HUES64 (cell line): ENCODE measurements around the gene CSF2RB.

Experiments used
- H3K27ac ChIP-seq: 2 replicates; pipeline ENCODE4 v1.7.0; 2013; ENCODE audit warnings: low read depth, low read length, inconsistent platforms
- H3K27me3 ChIP-seq: 2 replicates; pipeline ENCODE4 v1.6.1; 2013; ENCODE audit warnings: mild to moderate bottlenecking, low read length; ENCODE audit not compliant: insufficient read depth
- H3K36me3 ChIP-seq: 2 replicates; pipeline ENCODE4 v1.6.1; 2013; ENCODE audit warnings: mild to moderate bottlenecking, low read length; ENCODE audit not compliant: insufficient read depth
- H3K4me1 ChIP-seq: 2 replicates; pipeline ENCODE4 v1.6.1; 2013; ENCODE audit warnings: mild to moderate bottlenecking, low read length, moderate library complexity; ENCODE audit not compliant: insufficient read depth
- H3K4me3 ChIP-seq: 2 replicates; pipeline ENCODE4 v1.5.1; 2013; ENCODE audit warnings: mild to moderate bottlenecking, low read length, moderate library complexity
- H3K9ac ChIP-seq: 2 replicates; pipeline ENCODE4 v1.6.1; 2013; ENCODE audit warnings: mild to moderate bottlenecking, low read depth, low read length
- H3K9me3 ChIP-seq: 2 replicates; pipeline ENCODE4 v1.6.1; 2013; ENCODE audit warnings: low read depth, low read length; ENCODE audit not compliant: insufficient read depth
- WGBS: fragments of 150-250, 120-280 bp; methylation state at CpG from one replicate; pipeline ENCODE4 v1.1.7; 2013; ENCODE audit warnings: missing lambda C conversion rate; 5-methylcytosine and 5-hydroxymethylcytosine counted together

Gene CSF2RB

GRCh38 chr22:36923131-36923788 is 9.8 kb downstream of the CSF2RB start:
- Histone ChIP-seq H3K4me1 (peaks cover 4% of the 10 kb centered on the region), H3K4me3 (no peak overlapping the region), H3K36me3 (no peaks in the 10 kb centered on the region), H3K9me3 (no peaks in the 10 kb centered on the region), H3K9ac (no peak overlapping the region), H3K27me3 (no peaks in the 10 kb centered on the region; the same call in 1 of the 2 replicates), H3K27ac (no peak overlapping the region)
- 92% methylated on average over 21 of the region's 21 CpGs for WGBS

- H3K27ac ChIP-seq = no peak overlapping the region
- H3K4me1 ChIP-seq = peaks cover 4% of the 10 kb centered on the region
- no peaks in the 10 kb centered on the region for H3K27me3 ChIP-seq
- no peaks in the 10 kb centered on the region for H3K9me3 ChIP-seq
- no peak overlapping the region for H3K4me3 ChIP-seq
- no peak overlapping the region for H3K9ac ChIP-seq
- WGBS = 93% methylated on average over 7 of the region's 8 CpGs
- H3K36me3 ChIP-seq = no peaks in the 10 kb centered on the region
Observed at GRCh38 chr22:36924151-36924698, 10.8 kb downstream of the CSF2RB start.

- peaks cover 4% of the 10 kb centered on the region for H3K4me1 ChIP-seq
- no peak overlapping the region for H3K9ac ChIP-seq
- no peaks in the 10 kb centered on the region for H3K9me3 ChIP-seq
- H3K4me3 ChIP-seq = no peak overlapping the region
- H3K36me3 ChIP-seq = no peaks in the 10 kb centered on the region
- H3K27me3 ChIP-seq = no peaks in the 10 kb centered on the region
- WGBS = 94% methylated on average over 19 of the region's 19 CpGs
- H3K27ac ChIP-seq = no peak overlapping the region
Observed at GRCh38 chr22:36925388-36926290, 12.2 kb downstream of the CSF2RB start.

GRCh38 chr22:36926309-36926708 is 12.9 kb downstream of the CSF2RB start:
- Histone ChIP-seq H3K4me1 (peaks cover 4% of the 10 kb centered on the region), H3K27ac (no peak overlapping the region), H3K4me3 (no peak overlapping the region), H3K9me3 (no peaks in the 10 kb centered on the region), H3K36me3 (no peaks in the 10 kb centered on the region), H3K27me3 (no peaks in the 10 kb centered on the region), H3K9ac (no peak overlapping the region)
- 92% methylated on average over 6 of the region's 6 CpGs for WGBS

- Histone ChIP-seq H3K9ac (no peak overlapping the region), H3K9me3 (no peaks in the 10 kb centered on the region), H3K27ac (no peak overlapping the region), H3K4me1 (peaks cover 4% of the 10 kb centered on the region), H3K36me3 (no peaks in the 10 kb centered on the region), H3K4me3 (no peak overlapping the region), H3K27me3 (no peaks in the 10 kb centered on the region)
- 89% methylated on average over 14 of the region's 14 CpGs for WGBS
Observed at GRCh38 chr22:36926721-36927435, 13.4 kb downstream of the CSF2RB start.

- Histone ChIP-seq H3K27me3 (no peaks in the 10 kb centered on the region), H3K9ac (no peak overlapping the region), H3K36me3 (no peaks in the 10 kb centered on the region), H3K9me3 (no peaks in the 10 kb centered on the region), H3K4me3 (no peak overlapping the region), H3K4me1 (peaks cover under 1% of the 10 kb centered on the region; the same call in 1 of the 2 replicates), H3K27ac (no peak overlapping the region)
- WGBS = 80% methylated on average over 3 of the region's 3 CpGs
Observed at GRCh38 chr22:36927671-36928070, 14.2 kb downstream of the CSF2RB start.

GRCh38 chr22:36928196-36928595 is 14.8 kb downstream of the CSF2RB start:
- 87% methylated on average over 9 of the region's 9 CpGs for WGBS
- H3K27me3 ChIP-seq = no peaks in the 10 kb centered on the region
- no peak overlapping the region for H3K4me3 ChIP-seq
- H3K36me3 ChIP-seq = no peaks in the 10 kb centered on the region
- no peaks in the 10 kb centered on the region for H3K4me1 ChIP-seq
- H3K9me3 ChIP-seq = no peaks in the 10 kb centered on the region
- no peak overlapping the region for H3K9ac ChIP-seq
- H3K27ac ChIP-seq = no peak overlapping the region

- no peaks in the 10 kb centered on the region for H3K27me3 ChIP-seq
- 85% methylated on average over 17 of the region's 17 CpGs for WGBS
- no peak overlapping the region for H3K4me3 ChIP-seq
- H3K36me3 ChIP-seq = no peaks in the 10 kb centered on the region
- H3K9me3 ChIP-seq = no peaks in the 10 kb centered on the region
- no peak overlapping the region for H3K27ac ChIP-seq
- no peak overlapping the region; the same call in 1 of the 2 replicates for H3K9ac ChIP-seq
- H3K4me1 ChIP-seq = no peaks in the 10 kb centered on the region
Observed at GRCh38 chr22:36928786-36929535, 15.5 kb downstream of the CSF2RB start.

- Histone ChIP-seq H3K36me3 (no peaks in the 10 kb centered on the region), H3K9me3 (no peaks in the 10 kb centered on the region), H3K27me3 (no peaks in the 10 kb centered on the region), H3K27ac (no peak overlapping the region), H3K4me3 (no peak overlapping the region), H3K9ac (no peak overlapping the region), H3K4me1 (no peaks in the 10 kb centered on the region)
- 96% methylated on average over 10 of the region's 10 CpGs for WGBS
Observed at GRCh38 chr22:36929621-36930020, 16.2 kb downstream of the CSF2RB start.

- Histone ChIP-seq H3K27me3 (no peaks in the 10 kb centered on the region), H3K9me3 (no peaks in the 10 kb centered on the region), H3K9ac (no peak overlapping the region), H3K36me3 (no peaks in the 10 kb centered on the region), H3K27ac (no peak overlapping the region), H3K4me1 (no peaks in the 10 kb centered on the region), H3K4me3 (no peak overlapping the region)
- WGBS = 86% methylated on average over 20 of the region's 20 CpGs
Observed at GRCh38 chr22:36930041-36930935, 16.9 kb downstream of the CSF2RB start.
